GM21515 (cell line): ENCODE results near the gene CDAN1.
"Not testable (repeated sequence)": the region's sequence is repeated elsewhere in the genome, so short reads cannot be mapped to it uniquely, and the experiment has no call there.

Source experiments
- ATAC-seq: cut with Tn5 transposase; IDR thresholded peaks from one replicate; pipeline ENCODE4 v1.9.1; 2021; ENCODE audit not compliant: unreplicated experiment

CDAN1 gene

GRCh38 chr15:42736793-42737528 lies at the start of gene CDAN1:
CDAN1 (minus strand) TSS chr15:42737128; CDS start chr15:42737102, 26 bp downstream.
- peak; percentile 76 for ATAC-seq

DNA sequence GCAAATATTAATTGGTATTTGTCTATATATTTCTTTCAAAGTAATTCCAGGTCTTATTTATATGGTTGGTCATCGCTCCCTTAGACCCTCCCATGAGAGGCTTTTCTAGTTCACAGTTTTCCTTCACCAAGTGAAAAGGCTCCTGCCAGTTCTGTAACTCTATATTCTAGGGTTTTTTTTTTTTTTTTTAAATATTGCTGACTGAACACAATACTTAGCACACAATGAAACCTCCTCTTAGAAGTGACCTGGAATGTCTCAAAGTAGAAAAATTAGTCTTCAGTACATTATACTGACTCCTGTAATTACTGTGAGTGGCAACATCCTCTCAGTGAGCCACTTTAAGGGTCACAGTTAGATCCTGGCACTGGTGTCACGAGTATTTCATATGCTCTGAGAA lies 48.6 kb upstream of the CDAN1 start:
- ATAC-seq = no peak

- no peak for ATAC-seq
Observed at GRCh38 chr15:42784705-42785104, 47.8 kb upstream of the CDAN1 start.

DNA sequence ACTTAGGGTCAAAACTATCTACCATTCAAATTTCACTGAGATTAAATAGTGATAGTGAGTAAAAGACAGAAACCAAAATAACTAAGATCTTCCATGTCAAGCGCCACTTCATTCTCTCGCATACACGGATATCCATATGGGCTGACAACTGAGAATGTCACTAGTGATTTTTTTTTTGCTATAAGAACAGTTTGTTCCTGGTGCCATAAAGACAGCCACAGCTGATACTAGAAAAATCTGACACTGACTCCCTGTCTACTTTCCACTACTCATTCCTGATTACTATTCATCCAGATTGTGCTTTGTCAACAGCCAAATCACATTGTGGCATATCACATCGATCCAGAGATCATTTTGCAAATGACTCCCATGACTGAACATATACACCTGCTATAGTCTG lies 45.8 kb upstream of the CDAN1 start:
- ATAC-seq = no peak

- ATAC-seq = no peak
Observed at GRCh38 chr15:42775416-42775815, 38.5 kb upstream of the CDAN1 start.

- no peak for ATAC-seq
Observed at GRCh38 chr15:42772901-42773300, 36.0 kb upstream of the CDAN1 start.

DNA sequence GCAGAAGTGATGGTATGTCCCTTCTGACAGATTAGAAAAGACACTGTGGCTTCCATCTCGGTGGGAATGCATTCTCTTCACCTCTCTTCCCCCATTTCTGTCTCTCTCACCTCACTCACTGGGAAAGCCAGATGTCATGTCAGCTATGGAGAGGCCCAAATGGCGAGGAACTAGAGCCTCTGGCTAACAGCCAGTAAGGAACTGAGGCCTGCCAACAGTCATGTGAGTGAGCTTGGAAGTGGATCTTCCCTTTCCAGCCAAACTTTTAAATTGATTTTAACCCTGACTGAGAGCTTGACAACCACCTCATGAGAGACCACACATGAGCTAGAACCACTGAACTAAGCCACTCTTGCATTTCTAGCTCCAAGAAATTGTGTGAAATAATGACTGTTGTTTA lies 35.2 kb upstream of the CDAN1 start:
- no peak for ATAC-seq

GRCh38 chr15:42766109-42766508 lies 29.2 kb upstream of the CDAN1 start:
- ATAC-seq = not testable (repeated sequence)

DNA sequence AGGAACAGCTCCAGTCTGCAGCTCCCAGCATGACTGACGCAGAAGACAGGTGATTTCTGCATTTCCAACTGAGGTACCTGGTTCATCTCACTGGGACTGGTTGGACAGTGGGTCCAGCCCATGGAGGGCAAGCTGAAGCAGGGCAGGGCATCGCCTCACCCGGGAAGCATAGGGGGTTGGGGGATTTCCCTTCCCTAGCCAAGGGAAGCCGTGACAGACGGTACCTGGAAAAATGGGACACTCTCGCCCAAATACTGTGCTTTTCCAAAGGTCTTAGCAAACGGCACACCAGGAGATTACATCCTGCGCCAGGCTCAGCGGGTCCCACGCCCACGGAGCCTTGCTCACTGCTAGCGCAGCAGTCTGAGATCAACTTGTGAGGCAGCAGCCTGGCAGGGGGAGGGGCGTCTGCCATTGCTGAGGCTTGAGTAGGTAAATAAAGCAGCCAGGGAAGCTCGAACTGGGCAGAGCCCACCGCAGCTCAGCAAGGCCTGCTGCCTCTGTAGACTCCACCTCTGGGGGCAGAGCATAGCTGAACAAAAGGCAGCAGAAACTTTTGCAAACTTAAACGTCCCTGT lies 27.3 kb upstream of the CDAN1 start:
- ATAC-seq = not testable (repeated sequence)

GRCh38 chr15:42761813-42762212 lies 24.9 kb upstream of the CDAN1 start:
- ATAC-seq = not testable (repeated sequence)

- no peak for ATAC-seq
Observed at GRCh38 chr15:42760759-42761158, 23.8 kb upstream of the CDAN1 start.

- no peak for ATAC-seq
Observed at GRCh38 chr15:42759093-42759492, 22.2 kb upstream of the CDAN1 start.

GRCh38 chr15:42750306-42750705 lies 13.4 kb upstream of the CDAN1 start:
- no peak for ATAC-seq

DNA sequence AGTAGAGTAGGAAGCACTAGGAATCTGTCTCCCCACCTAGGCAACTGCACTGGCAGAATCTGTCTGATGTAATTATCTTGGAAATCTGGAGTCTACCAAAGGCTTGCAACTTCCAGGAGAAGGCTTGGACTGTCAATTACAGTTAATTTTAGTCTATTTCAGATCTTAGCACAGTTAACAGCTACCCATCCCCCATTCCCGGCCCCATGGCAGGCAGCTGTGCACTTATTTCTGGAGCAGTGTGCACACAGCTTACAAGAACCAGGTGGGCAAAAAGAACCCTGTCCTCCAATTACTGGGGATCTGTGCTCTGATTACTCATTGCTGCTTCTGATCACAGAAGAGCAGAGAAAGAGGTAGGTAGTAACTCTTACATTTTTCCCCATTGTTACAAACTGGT lies 12.3 kb upstream of the CDAN1 start:
- ATAC-seq = no peak

- ATAC-seq = no peak
Observed at GRCh38 chr15:42744195-42744594, 7.3 kb upstream of the CDAN1 start.

DNA sequence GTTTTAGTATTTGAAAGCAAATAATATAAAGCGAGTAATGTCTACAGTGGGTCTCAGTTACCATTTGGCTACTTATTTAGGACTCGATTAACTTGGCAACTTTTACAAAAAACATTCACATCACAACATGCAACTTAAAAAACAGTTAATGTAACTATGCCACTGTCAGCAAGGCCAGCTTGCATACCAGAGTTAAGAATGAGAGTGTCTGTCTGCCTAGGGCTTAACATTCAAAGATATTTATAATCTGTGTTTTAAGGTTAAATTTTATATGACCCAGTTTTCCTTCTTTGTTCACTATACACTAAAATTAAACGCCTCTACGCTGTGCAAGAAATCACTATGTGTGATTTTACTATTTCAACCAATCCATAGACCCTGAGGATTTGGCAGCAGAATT lies 5.2 kb upstream of the CDAN1 start:
- ATAC-seq = no peak

GRCh38 chr15:42741710-42742109 lies 4.8 kb upstream of the CDAN1 start:
- no peak for ATAC-seq

DNA sequence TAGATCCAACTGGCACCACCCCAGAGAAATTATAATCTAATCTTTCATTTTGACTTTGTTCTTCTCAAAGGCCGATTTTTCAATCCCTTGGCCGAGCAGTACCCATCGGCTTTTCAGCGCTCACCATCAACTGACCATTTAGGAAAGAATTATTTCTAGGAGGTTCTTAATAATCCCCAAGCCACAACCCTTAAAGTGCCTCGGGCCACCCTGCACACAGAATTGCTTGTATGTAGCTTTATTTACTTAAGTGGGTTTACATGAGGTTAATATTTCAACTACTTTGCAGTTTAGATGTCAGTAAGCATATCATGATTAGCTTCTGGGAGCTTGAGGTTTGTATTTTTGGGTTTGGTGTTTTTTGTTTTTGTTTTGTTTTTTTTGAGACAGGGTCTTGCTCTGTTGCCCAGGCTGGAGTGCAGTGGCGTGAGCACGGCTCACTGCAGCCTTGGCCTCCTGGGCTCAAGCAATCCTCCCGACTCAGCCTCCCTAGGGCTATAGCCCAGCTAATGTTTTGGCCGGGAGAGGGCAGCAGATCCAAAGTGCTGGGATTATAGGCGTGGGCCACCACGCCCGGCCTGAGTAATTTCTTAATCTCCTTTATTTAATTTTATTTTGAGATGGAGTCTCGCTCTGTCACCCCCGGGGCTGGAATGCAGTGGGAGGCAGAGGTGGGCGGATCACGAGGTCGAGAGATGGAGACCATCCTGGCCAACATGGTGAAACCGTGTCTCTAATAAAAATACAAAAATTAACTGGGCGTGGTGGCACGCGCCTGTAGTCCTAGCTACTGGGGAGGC lies 801 bp upstream of the CDAN1 start:
- ATAC-seq = no peak

GRCh38 chr15:42736178-42736792 lies 643 bp downstream of the CDAN1 start:
- peak; percentile 32 for ATAC-seq

GRCh38 chr15:42735382-42736165 lies 1.4 kb downstream of the CDAN1 start:
- no peak for ATAC-seq
